ENCODE data around the gene SDSL.

SDSL gene

DNA sequence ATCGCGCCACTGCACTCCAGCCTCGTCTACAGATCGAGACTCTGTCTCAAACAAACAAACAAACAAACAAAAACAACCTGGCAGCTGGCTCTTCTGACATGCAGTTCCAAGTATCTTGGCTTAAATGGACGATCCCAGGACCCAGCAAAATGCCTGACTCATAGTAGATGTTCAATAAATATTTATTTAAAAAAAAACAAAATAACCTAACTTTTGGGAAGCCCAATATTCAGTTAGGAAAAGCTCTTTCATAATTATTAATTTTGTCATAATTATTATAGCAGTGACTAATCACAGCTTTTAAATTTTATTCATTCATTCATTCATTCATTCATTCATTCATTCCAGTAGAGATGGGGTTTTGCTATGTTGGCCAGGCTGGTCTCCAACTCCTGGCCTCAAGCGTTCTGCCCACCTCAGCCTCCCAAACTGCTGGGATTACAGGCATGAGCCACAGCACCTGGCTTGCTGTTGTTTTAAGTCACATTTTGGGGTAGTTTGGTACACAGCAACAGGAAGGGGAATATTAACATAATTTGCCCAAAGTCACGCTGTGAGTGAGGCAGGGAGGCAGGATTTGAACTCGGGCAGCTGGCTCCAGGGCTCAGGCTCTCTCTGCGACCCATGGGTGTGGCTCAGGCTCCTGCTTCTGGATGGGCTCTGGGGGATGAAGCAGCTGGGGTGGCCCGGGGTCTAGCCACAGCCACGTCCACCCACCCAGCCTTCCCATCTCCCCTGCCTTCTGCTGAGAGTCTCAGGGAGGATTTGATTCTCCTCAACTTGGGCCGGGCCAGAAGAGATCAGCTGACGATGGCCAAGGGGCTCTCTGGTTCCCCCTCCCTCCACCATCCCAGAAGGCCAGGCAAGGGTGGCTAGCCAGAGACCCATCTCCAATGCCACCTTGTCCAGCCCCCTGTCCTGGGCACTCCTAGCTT, 20.8 kb upstream of the SDSL start:
- TF ChIP-seq CTCF (IDR thresholded peaks at IDR 0.05): no peak
- intact Hi-C loops (cut with DNase I; ENCODE audit: low total_unique reads): no loop called here
- Histone ChIP-seq H3K27me3 (peaks cover 0 to 43% of the 10 kb centered on the region in 2 donors), H3K9me3 (no peaks in the 10 kb centered on the region), H3K4me1 (peaks cover 0 to 3% (median 0%) of the 10 kb centered on the region in 4 donors), H3K4me3 (no peak overlapping the region), H3K27ac (no peak overlapping the region), H3K36me3 (no peaks in the 10 kb centered on the region)
- no peak for DNase-seq

DNA sequence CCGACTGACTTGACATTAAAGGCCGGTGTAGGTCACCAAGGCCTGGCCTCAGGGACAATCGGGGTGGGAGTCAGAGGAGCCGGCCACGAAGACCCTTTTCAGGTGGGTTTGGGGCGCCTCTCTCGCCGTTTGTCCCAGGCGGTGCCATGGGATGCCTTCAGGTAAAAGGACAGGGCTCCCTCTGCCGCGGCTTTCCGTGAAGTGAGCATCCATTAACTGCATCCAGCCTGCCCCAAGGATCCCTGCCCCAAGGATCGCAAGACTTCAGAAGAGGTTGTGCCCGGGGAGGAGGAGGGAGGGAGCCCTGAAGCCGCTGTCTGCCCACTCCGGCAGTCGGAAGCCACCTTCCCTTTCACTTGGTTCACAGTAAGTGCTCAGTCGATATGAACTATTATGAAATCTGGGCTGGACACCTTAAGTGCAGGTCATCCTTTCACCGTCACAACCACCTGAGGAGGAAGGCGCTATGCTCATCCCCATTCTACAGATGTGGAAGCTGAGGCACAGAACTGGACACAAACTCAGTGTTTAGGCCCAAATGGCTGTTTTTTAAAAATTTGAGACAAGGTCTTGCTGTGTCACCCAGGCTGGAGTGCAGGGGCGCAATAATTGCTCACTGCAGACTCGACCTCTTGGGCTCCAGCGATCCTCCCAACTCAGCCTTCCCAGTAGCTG, 19.5 kb upstream of the SDSL start:
- peaks cover 0 to 3% (median 0%) of the 10 kb centered on the region in 4 donors for H3K4me1 ChIP-seq
- no peak overlapping the region for H3K27ac ChIP-seq
- H3K36me3 ChIP-seq: no peaks in the 10 kb centered on the region
- intact Hi-C loops (cut with DNase I; ENCODE audit: low total_unique reads): no loop called here
- H3K27me3 ChIP-seq: peaks cover 0 to 36% of the 10 kb centered on the region in 2 donors
- TF ChIP-seq CTCF (IDR thresholded peaks at IDR 0.05): no peak
- no peaks in the 10 kb centered on the region for H3K9me3 ChIP-seq
- DNase-seq: no peak
- H3K4me3 ChIP-seq: no peak overlapping the region

DNA sequence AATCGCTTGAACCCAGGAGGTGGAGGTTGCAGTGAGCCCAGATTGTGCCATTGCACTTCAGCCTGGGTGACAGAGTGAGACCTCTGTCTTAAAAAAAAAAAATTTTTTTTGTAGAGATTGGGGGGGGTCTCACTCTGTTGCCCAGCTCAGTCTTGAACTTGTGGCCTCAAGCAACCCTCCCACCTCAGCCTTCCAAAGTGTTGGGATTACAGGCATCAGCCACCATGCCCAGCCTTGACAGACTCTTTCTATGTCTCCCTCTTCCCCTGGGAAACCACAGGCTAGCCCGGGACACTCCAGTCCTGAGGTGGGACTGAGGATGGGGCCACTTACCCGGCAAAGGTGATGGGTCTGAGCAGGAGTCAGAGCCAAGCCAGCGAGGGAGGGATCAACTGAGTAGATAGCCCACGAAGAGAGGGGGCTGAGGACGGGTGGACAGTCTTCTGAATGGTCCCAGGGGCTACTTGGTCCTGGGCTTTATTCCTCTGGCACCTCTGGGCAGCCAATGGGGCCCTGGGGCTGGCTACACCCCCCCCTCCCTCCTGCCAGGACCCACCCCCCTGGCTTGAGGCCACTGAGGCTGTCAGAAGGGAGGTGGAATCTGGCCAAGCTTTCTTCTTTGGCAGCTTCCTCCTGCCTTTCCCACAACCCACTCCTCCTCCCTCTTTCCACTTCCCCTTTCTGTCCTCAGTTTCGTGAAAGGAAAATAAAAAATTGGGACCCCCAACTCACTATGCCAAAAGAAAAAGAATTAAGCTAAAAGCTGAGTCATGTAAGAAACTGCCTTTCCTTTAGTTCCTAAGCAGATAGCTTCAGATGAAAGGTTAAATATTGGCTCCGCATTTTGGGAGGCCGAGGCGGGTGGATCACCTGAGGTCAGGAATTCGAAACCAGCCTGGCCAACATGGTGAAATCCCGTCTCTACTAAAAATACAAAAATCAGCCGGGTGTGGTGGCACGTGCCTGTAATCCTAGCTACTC, 18.5 kb upstream of the SDSL start, which contains the start of gene SDS:
Gene SDS (minus strand): TSS at position 453 of the 981 bp plus-strand sequence. CDS start 4,179 bp downstream, outside the sequence.
- no peak within 1 kb of the TSS for H3K4me3 ChIP-seq
- H3K4me1 ChIP-seq: peaks cover 0 to 3% (median 0%) of the 10 kb centered on the region in 4 donors
- H3K9me3 ChIP-seq: no peaks in the 10 kb centered on the region
- H3K27me3 ChIP-seq: peaks cover 0 to 28% of the 10 kb centered on the region in 2 donors
- no peaks in the 10 kb centered on the region for H3K36me3 ChIP-seq
- no peak within 1 kb of the TSS for H3K27ac ChIP-seq
- no peak for TF ChIP-seq CTCF (IDR thresholded peaks at IDR 0.05)
- peak; percentile 42 to 73 for DNase-seq
- intact Hi-C loops (cut with DNase I; ENCODE audit: low total_unique reads): no loop called here

- DNase-seq: no peak
Measured at GRCh38 chr12:113405694-113406093, 16.5 kb upstream of the SDSL start.

More at GRCh38 chr12:113405694-113406093, 16.5 kb upstream of the SDSL start:
- H3K27ac ChIP-seq: no peak overlapping the region
- intact Hi-C loops (cut with DNase I; ENCODE audit: low total_unique reads): no loop called here
- H3K36me3 ChIP-seq: no peaks in the 10 kb centered on the region
- H3K4me1 ChIP-seq: peaks cover 0 to 3% (median 0%) of the 10 kb centered on the region in 4 donors
- H3K9me3 ChIP-seq: no peaks in the 10 kb centered on the region
- no peak for TF ChIP-seq CTCF (IDR thresholded peaks at IDR 0.05)
- no peak overlapping the region for H3K4me3 ChIP-seq
- H3K27me3 ChIP-seq: peaks cover 0 to 23% of the 10 kb centered on the region in 2 donors

All from tibial artery (tissue), 4 donors.